Measurements from ENCODE around the gene ACAP3. TPM values are rescaled to one million over a fixed set of nuclear protein-coding genes. Genes with fewer than 3 reads are reported as not detected.

Gene ACAP3
- total RNA-seq, 4 donors from 2014 or later = 18.4 to 31.9 (median 25.8) TPM

DNA sequence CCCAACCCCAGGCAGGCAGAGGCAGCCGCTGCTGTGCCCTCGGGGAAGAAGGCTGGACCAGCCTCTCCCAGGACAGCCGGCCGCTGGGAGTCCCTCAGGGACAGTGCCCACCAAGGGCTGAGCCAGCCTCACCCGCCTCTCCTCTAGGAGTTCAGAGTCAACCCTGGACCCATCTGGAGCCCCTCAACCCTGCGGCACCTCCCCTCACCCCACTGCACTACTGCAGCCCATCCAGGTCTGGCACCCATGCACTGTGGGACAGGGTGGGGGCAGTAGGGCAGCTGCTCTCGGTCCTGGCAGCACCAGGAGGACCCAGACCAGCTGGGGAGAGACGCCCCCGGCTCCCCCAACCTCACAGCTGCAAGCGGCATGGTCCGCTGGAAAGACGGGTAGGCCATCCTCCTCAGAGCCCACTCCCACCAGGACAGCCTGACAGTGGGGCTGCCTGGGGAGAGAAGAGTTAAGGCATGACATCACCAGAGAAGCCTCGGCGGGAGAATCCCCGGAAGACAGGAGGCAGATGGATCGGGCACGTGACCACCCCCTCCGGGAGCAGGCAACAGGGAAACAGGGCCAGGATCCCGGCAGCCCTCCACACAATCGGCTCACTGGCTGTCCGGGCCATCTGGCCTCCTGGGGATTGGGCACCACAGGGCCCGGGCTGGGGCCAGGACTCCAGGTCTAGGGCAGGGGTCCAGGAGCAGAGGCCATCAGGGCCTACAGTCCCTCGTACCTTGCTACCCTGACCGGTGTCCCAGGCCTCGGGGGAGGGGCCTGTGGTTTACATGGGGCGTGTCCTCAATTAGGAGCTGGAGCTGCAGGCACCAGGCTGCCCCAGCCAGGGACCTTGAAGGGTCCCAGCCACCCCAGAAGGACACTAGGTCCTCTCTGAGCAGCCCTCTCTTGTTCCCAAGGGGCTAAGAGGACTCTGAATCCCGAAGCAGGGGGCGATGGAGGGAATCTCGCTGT is 3.1 kb downstream of the ACAP3 start:
- H3K9me3 ChIP-seq = no peaks in the 10 kb centered on the region
- TF ChIP-seq CTCF (IDR thresholded peaks at IDR 0.05 in 4 of 5, conservative IDR thresholded peaks at IDR 0.05 in 1 of 5) (no peak), POLR2A (IDR thresholded peaks at IDR 0.05) (no peak)
- H3K36me3 ChIP-seq = no peaks in the 10 kb centered on the region
- in situ Hi-C loops (cut with MboI; ENCODE audit: low sequenced_read_pairs in 4 of 4) = no loop called here
- H3K27me3 ChIP-seq = no peaks in the 10 kb centered on the region
- intact Hi-C loops (cut with DNase I; ENCODE audit: low total_unique reads) = no loop called here
- peak overlapping the region; percentile 35 to 92 (median 61) for H3K4me3 ChIP-seq
- peaks cover 37 to 46% of the 10 kb centered on the region in 2 donors for H3K4me1 ChIP-seq
- peak overlapping the region; percentile 58 to 71 (median 67) for H3K27ac ChIP-seq
- DNase-seq = peak; percentile 46 to 66
- no peak for ATAC-seq

- Histone ChIP-seq H3K4me3 (no peak overlapping the region), H3K27ac (peak overlapping the region in 1 of 4 donors; percentile 64)
Measured at GRCh38 chr1:1303736-1304135, 4.0 kb downstream of the ACAP3 start.

GRCh38 chr1:1302951-1303509 is 4.7 kb downstream of the ACAP3 start:
- ATAC-seq = no peak
- in situ Hi-C loops (cut with MboI; ENCODE audit: low sequenced_read_pairs in 4 of 4) (no loop called here), intact Hi-C loops (cut with DNase I; ENCODE audit: low total_unique reads) (no loop called here)
- Histone ChIP-seq H3K4me3 (no peak overlapping the region), H3K36me3 (no peaks in the 10 kb centered on the region), H3K4me1 (peaks cover 30 to 36% of the 10 kb centered on the region in 2 donors), H3K9me3 (no peaks in the 10 kb centered on the region), H3K27ac (no peak overlapping the region), H3K27me3 (no peaks in the 10 kb centered on the region)
- DNase-seq = no peak
- TF ChIP-seq POLR2A (IDR thresholded peaks at IDR 0.05) = no peak
- TF ChIP-seq CTCF (IDR thresholded peaks at IDR 0.05 in 4 of 5, conservative IDR thresholded peaks at IDR 0.05 in 1 of 5) = no peak

More at GRCh38 chr1:1303736-1304135, 4.0 kb downstream of the ACAP3 start:
- intact Hi-C loops (cut with DNase I; ENCODE audit: low total_unique reads) (no loop called here), in situ Hi-C loops (cut with MboI; ENCODE audit: low sequenced_read_pairs in 4 of 4) (no loop called here)
- TF ChIP-seq POLR2A (IDR thresholded peaks at IDR 0.05) (no peak), CTCF (IDR thresholded peaks at IDR 0.05 in 4 of 5, conservative IDR thresholded peaks at IDR 0.05 in 1 of 5) (no peak)
- no peaks in the 10 kb centered on the region for H3K36me3 ChIP-seq
- no peaks in the 10 kb centered on the region for H3K27me3 ChIP-seq
- no peaks in the 10 kb centered on the region for H3K9me3 ChIP-seq
- ATAC-seq = no peak
- no peak for DNase-seq
- peaks cover 30 to 37% of the 10 kb centered on the region in 2 donors for H3K4me1 ChIP-seq

DNA sequence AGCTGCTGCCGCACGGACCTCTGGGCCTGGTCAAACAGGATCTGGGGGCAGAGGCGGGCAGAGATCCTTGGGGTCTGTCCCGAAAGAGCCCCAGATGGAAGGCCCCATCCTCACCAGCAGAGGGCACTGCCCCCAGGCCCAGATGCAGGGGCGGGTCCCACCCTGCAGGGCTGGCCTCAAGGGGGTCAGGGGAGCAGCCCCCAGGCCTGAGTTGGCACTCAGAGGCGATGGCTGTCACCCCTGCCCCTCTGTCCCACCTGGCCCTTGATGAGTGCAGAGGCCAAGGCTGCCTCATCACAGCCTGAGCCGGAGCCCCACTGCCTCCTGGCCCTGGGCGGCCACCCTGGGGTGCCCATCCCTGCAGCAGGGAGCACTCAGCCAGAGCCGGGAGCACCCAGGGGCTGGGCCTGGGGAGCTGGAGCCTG is 5.7 kb downstream of the ACAP3 start:
- no peaks in the 10 kb centered on the region for H3K9me3 ChIP-seq
- no peak for DNase-seq
- H3K27ac ChIP-seq = no peak overlapping the region
- in situ Hi-C loops (cut with MboI; ENCODE audit: low sequenced_read_pairs in 4 of 4) = no loop called here
- intact Hi-C loops (cut with DNase I; ENCODE audit: low total_unique reads) = no loop called here
- H3K4me3 ChIP-seq = no peak overlapping the region
- H3K4me1 ChIP-seq = peaks cover 27 to 33% of the 10 kb centered on the region in 2 donors
- H3K27me3 ChIP-seq = no peaks in the 10 kb centered on the region
- H3K36me3 ChIP-seq = no peaks in the 10 kb centered on the region
- TF ChIP-seq CTCF (IDR thresholded peaks at IDR 0.05 in 4 of 5, conservative IDR thresholded peaks at IDR 0.05 in 1 of 5) (peak in 3 of 5 experiments; percentile 11 to 40 (median 20)), POLR2A (IDR thresholded peaks at IDR 0.05) (no peak)
- no peak for ATAC-seq

All from gastrocnemius medialis (tissue), 4 donors.